HFFc6 (cell line): ENCODE results near the gene OR1A2. TPM values are rescaled to one million over a fixed set of nuclear protein-coding genes. Genes with fewer than 3 reads are reported as not detected.

ENCODE experiments used
- DNase-seq: peaks from one replicate; pipeline ENCODE4 v3.0.0-alpha.2; 2018
- H3K27ac Mint-ChIP-seq: 2 replicates; pipeline ENCODE4 v1.8.0; 2020; ENCODE audit warnings: mild to moderate bottlenecking, mixed read lengths
- H3K27me3 Mint-ChIP-seq: 2 replicates; pipeline ENCODE4 v1.8.0; 2021; ENCODE audit warnings: mild to moderate bottlenecking, moderate library complexity, mixed read lengths; ENCODE audit not compliant: insufficient read depth
- H3K36me3 Mint-ChIP-seq: 2 replicates; pipeline ENCODE4 v1.8.0; 2021; ENCODE audit warnings: low read depth, mixed read lengths
- H3K4me1 Mint-ChIP-seq: 2 replicates; pipeline ENCODE4 v1.8.0; 2020; ENCODE audit warnings: low read depth, mixed read lengths
- H3K4me3 Mint-ChIP-seq: 2 replicates; pipeline ENCODE4 v1.8.0; 2020; ENCODE audit warnings: mild to moderate bottlenecking, moderate library complexity, mixed read lengths
- H3K9me3 Mint-ChIP-seq: 2 replicates; pipeline ENCODE4 v1.8.0; 2020; ENCODE audit warnings: mild to moderate bottlenecking, mixed read lengths
- long read RNA-seq: library from polyadenylated mRNA; unstranded; transcript quantifications from one replicate; pipeline ENCODE4 v2.0.0, GENCODE V29; 2019
- total RNA-seq, 6 experiments: library from RNA; stranded (reverse); fragmentation: NEBNext Ultra II Directional; extraction: Animal tissue kit (Norgen Biotek cat#: 25700); gene quantifications; 2 replicates in 1 of 6; 3 replicates in 5 of 6; pipeline ENCODE4 v1.2.3, GENCODE V29; 2021
- TF ChIP-seq, protein P1 (sequence below): fragments of 200-600 bp; sonication (generic); IDR thresholded peaks from 2 replicates; pipeline ENCODE4 v1.5.0; 2021; ENCODE audit warnings: antibody characterized with exemption, mild to moderate bottlenecking

The OR1A2 gene, protein sequence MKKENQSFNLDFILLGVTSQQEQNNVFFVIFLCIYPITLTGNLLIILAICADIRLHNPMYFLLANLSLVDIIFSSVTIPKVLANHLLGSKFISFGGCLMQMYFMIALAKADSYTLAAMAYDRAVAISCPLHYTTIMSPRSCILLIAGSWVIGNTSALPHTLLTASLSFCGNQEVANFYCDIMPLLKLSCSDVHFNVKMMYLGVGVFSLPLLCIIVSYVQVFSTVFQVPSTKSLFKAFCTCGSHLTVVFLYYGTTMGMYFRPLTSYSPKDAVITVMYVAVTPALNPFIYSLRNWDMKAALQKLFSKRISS
- total RNA-seq: not detected
- long read RNA-seq: 0 reads

DNA sequence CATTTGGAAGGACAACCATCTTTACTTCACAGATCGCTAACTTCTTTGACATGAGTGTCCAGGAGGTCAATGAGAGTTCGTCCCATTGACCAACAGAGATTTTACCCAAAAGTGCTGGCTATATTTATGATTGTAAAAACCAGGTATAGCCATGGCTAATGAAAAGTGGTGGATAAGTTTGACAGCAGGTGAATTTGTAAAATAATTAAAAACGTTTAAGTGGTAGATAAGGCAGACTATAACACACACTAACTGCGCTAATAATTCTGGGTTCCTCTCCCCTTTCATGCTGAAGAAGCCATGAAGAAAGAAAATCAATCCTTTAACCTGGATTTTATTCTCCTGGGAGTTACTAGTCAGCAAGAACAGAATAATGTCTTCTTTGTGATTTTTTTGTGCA lies at the start of gene OR1A2:
Gene OR1A2 (plus strand): TSS at position 301 of the 400 bp plus-strand sequence. CDS start 0 bp downstream, at position 301.
- Mint-ChIP-seq H3K27ac (no peak within 1 kb of the TSS), H3K36me3 (peaks cover 5% of the 10 kb centered on the region), H3K27me3 (no peaks in the 10 kb centered on the region), H3K4me3 (no peak within 1 kb of the TSS), H3K4me1 (no peaks in the 10 kb centered on the region), H3K9me3 (peaks cover 25% of the 10 kb centered on the region)
- no peak for DNase-seq
- TF ChIP-seq, protein P1, sequence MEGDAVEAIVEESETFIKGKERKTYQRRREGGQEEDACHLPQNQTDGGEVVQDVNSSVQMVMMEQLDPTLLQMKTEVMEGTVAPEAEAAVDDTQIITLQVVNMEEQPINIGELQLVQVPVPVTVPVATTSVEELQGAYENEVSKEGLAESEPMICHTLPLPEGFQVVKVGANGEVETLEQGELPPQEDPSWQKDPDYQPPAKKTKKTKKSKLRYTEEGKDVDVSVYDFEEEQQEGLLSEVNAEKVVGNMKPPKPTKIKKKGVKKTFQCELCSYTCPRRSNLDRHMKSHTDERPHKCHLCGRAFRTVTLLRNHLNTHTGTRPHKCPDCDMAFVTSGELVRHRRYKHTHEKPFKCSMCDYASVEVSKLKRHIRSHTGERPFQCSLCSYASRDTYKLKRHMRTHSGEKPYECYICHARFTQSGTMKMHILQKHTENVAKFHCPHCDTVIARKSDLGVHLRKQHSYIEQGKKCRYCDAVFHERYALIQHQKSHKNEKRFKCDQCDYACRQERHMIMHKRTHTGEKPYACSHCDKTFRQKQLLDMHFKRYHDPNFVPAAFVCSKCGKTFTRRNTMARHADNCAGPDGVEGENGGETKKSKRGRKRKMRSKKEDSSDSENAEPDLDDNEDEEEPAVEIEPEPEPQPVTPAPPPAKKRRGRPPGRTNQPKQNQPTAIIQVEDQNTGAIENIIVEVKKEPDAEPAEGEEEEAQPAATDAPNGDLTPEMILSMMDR: no peak

DNA sequence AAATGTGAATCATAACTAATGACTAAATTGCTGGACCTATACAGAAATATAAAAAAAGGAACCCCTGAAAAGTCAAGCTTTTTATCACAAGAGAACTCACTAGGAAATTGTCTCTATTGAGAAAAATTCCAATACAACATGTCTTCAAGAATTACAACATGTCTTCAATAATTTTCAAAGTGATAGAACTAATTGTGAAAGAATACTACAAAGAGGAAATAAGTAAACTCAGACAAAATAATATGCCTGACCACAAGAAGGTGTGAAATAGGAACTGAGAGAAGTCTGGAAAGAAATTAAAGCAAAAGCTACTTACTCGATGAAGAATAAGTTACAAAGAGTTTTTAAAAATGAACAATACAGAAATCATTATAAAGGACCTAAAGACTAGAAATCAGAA lies 40.1 kb upstream of the OR1A2 start:
- TF ChIP-seq, protein P1: no peak
- H3K4me3 Mint-ChIP-seq: no peak overlapping the region
- no peaks in the 10 kb centered on the region; the same call in 1 of the 2 replicates for H3K36me3 Mint-ChIP-seq
- peaks cover 2% of the 10 kb centered on the region for H3K27me3 Mint-ChIP-seq
- H3K27ac Mint-ChIP-seq: no peak overlapping the region
- DNase-seq: no peak
- H3K9me3 Mint-ChIP-seq: no peaks in the 10 kb centered on the region; the same call in 1 of the 2 replicates
- H3K4me1 Mint-ChIP-seq: no peaks in the 10 kb centered on the region

DNA sequence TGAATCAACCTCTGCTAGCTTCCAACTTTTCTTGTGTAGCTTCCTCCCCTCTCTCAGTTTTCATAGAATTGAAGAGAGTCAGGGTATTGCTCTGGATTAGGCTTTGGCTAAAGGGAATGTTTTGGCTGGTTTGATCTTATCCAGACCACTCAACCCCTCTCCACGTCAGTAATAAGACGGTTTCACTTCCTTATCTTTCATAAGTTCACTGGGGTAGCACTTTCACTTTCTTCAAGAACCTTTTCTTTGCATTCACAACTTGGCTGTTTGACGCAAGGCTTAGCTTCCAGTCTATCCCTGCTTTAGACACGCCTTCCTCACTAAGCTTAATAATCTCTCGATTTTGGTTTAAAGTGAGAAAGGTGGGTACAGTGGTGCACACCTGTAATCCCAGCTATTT lies 29.7 kb upstream of the OR1A2 start:
- Mint-ChIP-seq H3K36me3 (no peaks in the 10 kb centered on the region), H3K4me1 (no peaks in the 10 kb centered on the region), H3K27ac (no peak overlapping the region), H3K27me3 (peaks cover 3% of the 10 kb centered on the region), H3K4me3 (no peak overlapping the region), H3K9me3 (peaks cover 8% of the 10 kb centered on the region)
- no peak for DNase-seq
- TF ChIP-seq, protein P1: no peak

DNA sequence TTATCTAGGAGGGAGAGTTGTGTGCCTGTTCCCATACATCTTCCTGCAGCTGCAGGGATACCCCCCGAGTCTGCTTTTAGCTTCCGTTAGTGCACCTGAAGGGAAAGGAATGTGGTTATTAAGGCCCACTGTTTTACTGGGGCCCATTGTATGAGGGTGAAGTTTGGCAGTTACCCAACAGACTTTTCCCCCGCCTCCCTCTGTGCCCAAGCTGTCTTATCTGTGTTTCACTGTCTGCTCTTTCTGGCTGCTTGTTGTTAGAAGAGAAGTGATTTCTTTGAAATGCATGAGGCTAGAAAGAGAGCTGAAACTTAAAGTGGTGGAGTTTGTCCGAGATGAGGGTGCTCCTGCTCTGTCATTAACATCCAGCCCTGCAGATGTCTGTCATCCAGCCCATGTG lies 7.4 kb upstream of the OR1A2 start:
- TF ChIP-seq, protein P1: no peak
- H3K9me3 Mint-ChIP-seq: peaks cover 5% of the 10 kb centered on the region
- H3K36me3 Mint-ChIP-seq: no peaks in the 10 kb centered on the region
- DNase-seq: no peak
- no peak overlapping the region for H3K27ac Mint-ChIP-seq
- H3K4me3 Mint-ChIP-seq: no peak overlapping the region
- no peaks in the 10 kb centered on the region for H3K4me1 Mint-ChIP-seq
- peaks cover 7% of the 10 kb centered on the region for H3K27me3 Mint-ChIP-seq

DNA sequence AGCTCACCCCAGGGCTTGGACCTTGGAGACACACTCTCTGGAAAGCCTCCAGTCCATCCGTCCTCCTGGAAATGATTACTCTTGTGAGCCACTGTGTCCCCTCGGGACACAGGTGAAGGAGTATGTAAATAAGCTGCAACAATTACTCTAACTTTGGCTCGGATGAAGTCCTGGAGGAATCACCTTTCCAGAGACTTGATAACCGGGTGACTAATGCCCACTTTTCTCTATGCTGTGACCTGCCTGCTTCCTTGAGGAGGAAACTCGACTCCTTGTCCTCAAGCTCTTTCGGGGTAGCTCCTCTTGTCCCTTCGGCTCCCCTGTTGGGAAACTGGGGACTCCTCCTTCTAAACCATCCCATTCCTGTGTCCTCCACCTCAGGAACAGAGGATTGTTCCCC lies 10.0 kb downstream of the OR1A2 start, which contains the start of gene OR1A1:
Gene OR1A1 (plus strand): TSS at position 301 of the 400 bp plus-strand sequence. CDS start 7,954 bp downstream, outside the sequence.
- DNase-seq: no peak
- H3K4me1 Mint-ChIP-seq: no peaks in the 10 kb centered on the region
- no peak within 1 kb of the TSS for H3K27ac Mint-ChIP-seq
- TF ChIP-seq, protein P1: no peak
- no peak within 1 kb of the TSS for H3K4me3 Mint-ChIP-seq
- H3K36me3 Mint-ChIP-seq: no peaks in the 10 kb centered on the region
- no peaks in the 10 kb centered on the region for H3K27me3 Mint-ChIP-seq
- no peaks in the 10 kb centered on the region; the same call in 1 of the 2 replicates for H3K9me3 Mint-ChIP-seq
